IPS-20b (cell line): ENCODE data around the gene FGD1.
"Not testable (repeated sequence)": the region's sequence is repeated elsewhere in the genome, so short reads cannot be mapped to it uniquely, and the experiment has no call there.

ENCODE experiments used
- H3K27ac ChIP-seq: one replicate; pipeline ENCODE4 v1.5.1; 2013; ENCODE audit warnings: low read length
- H3K27me3 ChIP-seq: 2 replicates; pipeline ENCODE4 v1.6.1; 2013; ENCODE audit warnings: mild to moderate bottlenecking, low read length, inconsistent platforms; ENCODE audit not compliant: insufficient read depth
- H3K36me3 ChIP-seq: 2 replicates; pipeline ENCODE4 v1.6.1; 2013; ENCODE audit warnings: low read depth, mild to moderate bottlenecking, inconsistent platforms, low read length, moderate library complexity; ENCODE audit not compliant: insufficient read depth
- H3K4me1 ChIP-seq: 2 replicates; pipeline ENCODE4 v1.6.1; 2013; ENCODE audit warnings: mild to moderate bottlenecking, control low read depth, inconsistent platforms, low read length, moderate library complexity; ENCODE audit not compliant: insufficient read depth
- H3K4me3 ChIP-seq: 2 replicates; pipeline ENCODE4 v1.5.1; 2013; ENCODE audit warnings: mild to moderate bottlenecking, low read length, inconsistent platforms
- H3K9ac ChIP-seq: 2 replicates; pipeline ENCODE4 v1.6.1; 2013; ENCODE audit warnings: low read depth, mild to moderate bottlenecking, inconsistent platforms, low read length, moderate library complexity
- H3K9me3 ChIP-seq: 2 replicates; pipeline ENCODE4 v1.6.1; 2013; ENCODE audit warnings: mild to moderate bottlenecking, low read depth, low read length, inconsistent platforms; ENCODE audit not compliant: insufficient read depth

Gene FGD1

GRCh38 chrX:54494166-54494988 is 1.7 kb downstream of the FGD1 start:
- H3K4me3 ChIP-seq, result peak overlapping the region; percentile 78
- H3K9me3 ChIP-seq, result no peaks in the 10 kb centered on the region
- peaks cover 6% of the 10 kb centered on the region; the same call in 1 of the 2 replicates for H3K4me1 ChIP-seq
- H3K27ac ChIP-seq, result no peak overlapping the region
- H3K36me3 ChIP-seq, result no peaks in the 10 kb centered on the region
- H3K27me3 ChIP-seq, result no peaks in the 10 kb centered on the region
- peak overlapping the region; percentile 76; the same call in 1 of the 2 replicates for H3K9ac ChIP-seq

- no peaks in the 10 kb centered on the region for H3K9me3 ChIP-seq
- H3K36me3 ChIP-seq, result no peaks in the 10 kb centered on the region
- no peak overlapping the region; the same call in 1 of the 2 replicates for H3K9ac ChIP-seq
- H3K4me1 ChIP-seq, result peaks cover 6% of the 10 kb centered on the region; the same call in 1 of the 2 replicates
- no peak overlapping the region for H3K4me3 ChIP-seq
- no peaks in the 10 kb centered on the region for H3K27me3 ChIP-seq
- no peak overlapping the region for H3K27ac ChIP-seq
These were observed 3.7 kb downstream of the FGD1 start for GRCh38 chrX:54492340-54492739.

DNA sequence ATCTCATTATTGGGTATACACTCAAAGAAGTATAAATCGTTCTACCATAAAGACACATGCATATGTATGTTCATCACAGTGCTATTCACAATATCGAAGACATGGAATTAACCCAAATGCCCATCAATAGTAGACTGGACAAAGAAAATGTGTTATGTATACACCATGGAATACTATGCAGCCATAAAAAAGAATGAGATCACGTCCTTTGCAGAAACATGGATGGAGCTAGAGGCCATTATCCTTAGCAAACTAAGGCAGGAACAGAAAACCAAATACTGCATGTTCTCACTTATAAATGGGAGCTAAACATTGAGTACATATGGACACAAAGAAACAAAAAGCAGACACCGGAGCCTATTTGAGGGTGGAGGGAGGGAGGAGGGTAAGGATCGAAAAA is 6.2 kb downstream of the FGD1 start:
- not testable (repeated sequence) for H3K36me3 ChIP-seq, H3K27ac ChIP-seq, H3K4me3 ChIP-seq, H3K9ac ChIP-seq, H3K9me3 ChIP-seq, H3K27me3 ChIP-seq, H3K4me1 ChIP-seq

GRCh38 chrX:54484666-54485065 is 11.4 kb downstream of the FGD1 start:
- H3K27me3 ChIP-seq, result no peaks in the 10 kb centered on the region
- H3K4me1 ChIP-seq, result peaks cover 31% of the 10 kb centered on the region; the same call in 1 of the 2 replicates
- H3K9me3 ChIP-seq, result no peaks in the 10 kb centered on the region
- H3K4me3 ChIP-seq, result no peak overlapping the region
- H3K36me3 ChIP-seq, result no peaks in the 10 kb centered on the region
- no peak overlapping the region for H3K27ac ChIP-seq
- no peak overlapping the region; the same call in 1 of the 2 replicates for H3K9ac ChIP-seq

- no peaks in the 10 kb centered on the region for H3K9me3 ChIP-seq
These were observed 12.1 kb downstream of the FGD1 start for GRCh38 chrX:54483946-54484345.

DNA sequence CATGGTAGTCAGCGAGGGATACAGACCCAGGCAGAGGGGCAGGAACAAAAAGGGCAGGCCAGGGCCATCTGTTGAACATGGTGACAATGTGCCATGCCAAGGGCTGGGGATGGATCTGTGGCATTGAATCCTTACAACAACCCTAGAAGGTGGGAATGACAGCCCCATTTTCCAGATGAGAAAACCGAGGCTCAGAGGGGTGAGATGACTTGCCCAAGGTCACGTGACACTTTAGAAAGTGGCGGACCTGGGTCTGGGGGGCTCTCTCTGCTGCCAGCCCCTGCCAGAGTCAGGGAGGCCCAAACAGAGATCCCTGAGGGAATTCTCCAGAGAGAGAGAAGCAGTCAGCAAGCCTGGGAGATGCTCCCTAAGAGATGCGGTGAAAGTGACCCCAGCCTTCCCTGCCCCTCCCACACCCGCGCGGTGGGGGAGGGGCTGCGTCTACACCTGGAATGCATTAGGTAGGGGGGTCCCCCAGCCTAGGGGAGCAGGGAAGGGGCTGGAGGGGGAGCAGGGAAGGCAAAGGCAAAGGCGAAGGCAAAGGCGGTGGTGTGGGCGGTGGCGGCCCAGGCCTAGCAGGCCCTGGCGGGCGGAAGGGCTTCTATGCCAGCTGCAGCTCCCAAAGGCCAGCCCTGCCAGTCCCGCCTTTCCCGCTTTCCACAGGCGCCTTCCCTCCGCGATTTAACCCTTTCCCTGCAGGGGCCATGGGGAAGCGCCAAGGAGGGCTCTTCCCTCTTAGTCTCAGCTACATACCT is 13.0 kb downstream of the FGD1 start:
- no peaks in the 10 kb centered on the region for H3K27me3 ChIP-seq
- H3K36me3 ChIP-seq, result no peaks in the 10 kb centered on the region
- peaks cover 39% of the 10 kb centered on the region for H3K4me1 ChIP-seq
- H3K9me3 ChIP-seq, result no peaks in the 10 kb centered on the region
- H3K4me3 ChIP-seq, result peak overlapping the region; percentile 38; the same call in 1 of the 2 replicates
- peak overlapping the region; percentile 58; the same call in 1 of the 2 replicates for H3K9ac ChIP-seq
- H3K27ac ChIP-seq, result no peak overlapping the region

More at GRCh38 chrX:54483946-54484345, 12.1 kb downstream of the FGD1 start:
- H3K27me3 ChIP-seq, result no peaks in the 10 kb centered on the region
- no peak overlapping the region for H3K27ac ChIP-seq
- no peaks in the 10 kb centered on the region for H3K36me3 ChIP-seq
- no peak overlapping the region for H3K4me3 ChIP-seq
- H3K9ac ChIP-seq, result peak overlapping the region; percentile 58; the same call in 1 of the 2 replicates
- peaks cover 35% of the 10 kb centered on the region for H3K4me1 ChIP-seq

DNA sequence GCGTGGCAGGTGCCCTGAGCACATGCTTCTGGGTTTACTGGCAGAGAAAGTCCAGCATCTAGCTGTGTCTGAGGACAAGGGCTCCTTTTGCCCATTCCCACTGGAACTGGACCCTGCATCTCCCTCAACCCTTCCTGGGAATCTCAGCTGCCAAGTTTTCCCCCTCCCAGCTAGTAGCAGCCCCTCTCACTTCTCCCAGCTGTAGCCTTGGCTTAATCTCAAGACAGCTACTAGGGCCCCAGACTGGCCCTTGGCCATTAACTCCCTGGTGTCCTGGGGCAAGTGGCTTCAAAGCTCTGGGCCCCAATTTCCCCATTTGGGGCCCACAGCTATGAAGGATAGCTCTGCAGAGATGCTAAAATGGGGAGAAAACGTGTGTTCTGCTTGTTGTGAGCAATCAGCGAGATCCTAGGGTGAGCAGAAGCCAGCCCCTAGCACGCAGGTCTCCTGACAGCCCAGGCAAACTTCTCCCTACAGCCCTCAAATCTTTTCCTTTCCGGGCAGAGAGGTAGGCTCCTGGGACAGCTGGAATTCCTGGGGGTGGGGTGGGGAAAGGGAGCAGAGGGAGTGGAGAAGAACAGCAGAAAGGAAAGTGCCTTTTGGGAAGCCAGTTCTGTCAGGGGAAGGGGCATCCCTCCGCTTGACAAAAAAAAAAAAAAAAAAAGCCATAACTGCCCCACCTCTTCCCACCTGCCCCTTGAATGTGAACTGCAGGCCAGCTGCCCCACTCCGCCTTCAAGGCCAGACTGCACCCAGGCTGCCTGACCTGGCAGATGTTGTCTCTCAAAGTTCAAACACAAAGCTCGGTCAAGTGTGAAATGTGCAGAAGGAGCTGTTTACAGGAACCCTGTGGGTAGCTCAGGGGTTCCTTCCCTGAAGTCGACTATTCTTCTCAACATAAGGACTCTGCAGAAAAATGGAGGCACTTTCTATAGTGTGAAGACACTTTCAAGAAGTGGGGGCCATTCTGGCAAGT is 16.6 kb downstream of the FGD1 start:
- H3K9ac ChIP-seq, result peak overlapping the region; percentile 45; the same call in 1 of the 2 replicates
- H3K9me3 ChIP-seq, result no peaks in the 10 kb centered on the region
- no peaks in the 10 kb centered on the region for H3K36me3 ChIP-seq
- peaks cover 37% of the 10 kb centered on the region for H3K4me1 ChIP-seq
- peak overlapping the region; percentile 62 for H3K27ac ChIP-seq
- no peaks in the 10 kb centered on the region for H3K27me3 ChIP-seq
- H3K4me3 ChIP-seq, result peak overlapping the region; percentile 26; the same call in 1 of the 2 replicates

DNA sequence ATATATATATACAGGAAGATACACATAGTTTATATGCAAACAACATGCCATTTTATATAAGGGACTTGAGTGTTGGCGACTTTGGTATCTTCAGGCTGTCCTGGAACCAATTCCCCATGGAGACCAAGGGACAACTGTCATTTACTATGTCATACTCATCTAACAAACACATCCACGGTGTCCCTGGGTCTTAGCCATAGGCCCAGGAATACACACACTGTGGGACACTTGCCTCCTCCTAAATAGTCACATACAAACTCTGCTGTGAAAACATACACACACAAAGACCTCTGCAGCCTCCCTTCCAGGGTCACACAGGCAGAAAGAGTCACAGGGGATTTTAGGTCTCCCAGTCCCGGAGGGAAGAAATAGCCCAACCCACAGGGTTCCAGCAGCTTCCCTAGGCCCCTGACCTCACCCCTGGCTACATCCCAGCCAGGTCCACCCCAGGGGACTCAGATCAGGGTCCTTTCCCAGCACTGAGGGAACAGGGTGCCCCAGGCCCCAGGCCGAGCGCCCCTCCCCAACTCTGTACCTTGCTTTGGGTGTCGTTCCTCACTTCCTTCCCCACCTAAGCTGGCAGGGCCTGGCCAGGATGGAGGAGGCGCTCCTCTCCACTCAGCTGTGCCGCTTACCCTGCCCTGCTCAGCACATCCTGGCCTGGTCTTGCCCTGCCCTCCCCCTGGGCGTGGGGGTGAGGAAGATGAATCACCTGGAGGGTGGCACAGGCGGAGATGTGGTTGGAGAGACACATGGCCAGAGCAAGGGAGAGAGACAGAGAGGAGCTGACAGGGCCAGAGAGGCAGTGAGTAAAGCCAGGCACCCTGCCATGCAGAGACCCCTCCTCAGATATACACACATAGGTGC is 21.8 kb downstream of the FGD1 start:
- Histone ChIP-seq H3K4me1 (peaks cover 6% of the 10 kb centered on the region), H3K4me3 (no peak overlapping the region), H3K36me3 (no peaks in the 10 kb centered on the region; the same call in 1 of the 2 replicates), H3K9ac (no peak overlapping the region), H3K9me3 (no peaks in the 10 kb centered on the region), H3K27me3 (no peaks in the 10 kb centered on the region), H3K27ac (no peak overlapping the region)

- H3K27me3 ChIP-seq, result no peaks in the 10 kb centered on the region
- H3K36me3 ChIP-seq, result peaks cover 27% of the 10 kb centered on the region
These were observed 25.8 kb downstream of the FGD1 start for GRCh38 chrX:54470054-54470760.

GRCh38 chrX:54452920-54453319 is 43.1 kb downstream of the FGD1 start:
- H3K4me3 ChIP-seq, result no peak overlapping the region
- H3K36me3 ChIP-seq, result peaks cover 30% of the 10 kb centered on the region; the same call in 1 of the 2 replicates
- no peak overlapping the region for H3K9ac ChIP-seq
- H3K27me3 ChIP-seq, result no peaks in the 10 kb centered on the region
- H3K4me1 ChIP-seq, result no peaks in the 10 kb centered on the region
- no peak overlapping the region for H3K27ac ChIP-seq
- H3K9me3 ChIP-seq, result no peaks in the 10 kb centered on the region

More at GRCh38 chrX:54470054-54470760, 25.8 kb downstream of the FGD1 start:
- H3K4me1 ChIP-seq, result no peaks in the 10 kb centered on the region
- no peak overlapping the region for H3K9ac ChIP-seq
- no peak overlapping the region for H3K27ac ChIP-seq
- H3K4me3 ChIP-seq, result no peak overlapping the region
- H3K9me3 ChIP-seq, result no peaks in the 10 kb centered on the region
